HEK293 (cell line): ENCODE data around the gene SLC9A9.

Experiments
- CTCF ChIA-PET: fragments of 350-600 bp; formaldehyde crosslinking; extraction: SDS; loops from one replicate; lab custom pipeline; 2021; ENCODE audit warnings: antibody characterized with exemption; lab: Yijun Ruan, JAX
- POLR2A ChIA-PET: fragments of 300-600 bp; formaldehyde crosslinking; extraction: SDS; loops from one replicate; lab custom pipeline; 2020; ENCODE audit warnings: antibody characterized with exemption, inconsistent platforms; lab: Yijun Ruan, JAX
- H3K27ac ChIP-seq: fragments of 200-500 bp; sonication (Bioruptor generic); 2 replicates; pipeline ENCODE4 v1.5.1; 2014; ENCODE audit warnings: low read depth, low read length, control low read depth, inconsistent platforms; ENCODE audit errors: extremely low read depth
- H3K36me3 ChIP-seq, 2 experiments: fragments of 200-500 bp in 1 of 2; sonication (Bioruptor generic) in 1 of 2; 1 replicate in 1 of 2; 2 replicates in 1 of 2; pipeline ENCODE4 v1.5.1; 2014 to 2017; ENCODE audit warnings: inconsistent platforms in 2 of 2, low read length in 2 of 2; ENCODE audit not compliant: control insufficient read depth in 2 of 2, insufficient read depth in 1 of 2
- H3K4me1 ChIP-seq: fragments of 200-500 bp; sonication (Bioruptor generic); 2 replicates; pipeline ENCODE4 v1.5.1; 2014; ENCODE audit warnings: mild to moderate bottlenecking, low read length, inconsistent platforms; ENCODE audit not compliant: control insufficient read depth, insufficient read depth
- H3K4me3 ChIP-seq: 2 replicates; pipeline ENCODE4 v1.5.1; 2011; ENCODE audit warnings: low read depth, mild to moderate bottlenecking, control low read depth, low read length, moderate library complexity
- H3K9me3 ChIP-seq: fragments of 200-500 bp; sonication (Bioruptor generic); 2 replicates; pipeline ENCODE4 v1.5.1; 2014; ENCODE audit warnings: low read depth, low read length, inconsistent platforms; ENCODE audit not compliant: control insufficient read depth, insufficient read depth
- KLF7 ChIP-seq: fragments of 450-650 bp; formaldehyde crosslinking; IDR thresholded peaks from 2 replicates; pipeline ENCODE4 v1.5.1; 2016; ENCODE audit warnings: missing biosample characterization, missing genetic modification characterization, borderline replicate concordance
- OVOL3 ChIP-seq: fragments of 450-650 bp; formaldehyde crosslinking; IDR thresholded peaks from 2 replicates; pipeline ENCODE4 v1.5.1; 2016; ENCODE audit warnings: missing biosample characterization, missing genetic modification characterization
- ZBTB48 ChIP-seq: fragments of 450-650 bp; formaldehyde crosslinking; IDR thresholded peaks from 2 replicates; pipeline ENCODE4 v1.5.1; 2016; ENCODE audit warnings: missing biosample characterization, missing genetic modification characterization
- ZBTB8A ChIP-seq: fragments of 450-650 bp; formaldehyde crosslinking; IDR thresholded peaks from 2 replicates; pipeline ENCODE4 v1.5.1; 2016; ENCODE audit warnings: missing biosample characterization, missing genetic modification characterization
- ZNF121 ChIP-seq: fragments of 450-650 bp; formaldehyde crosslinking; IDR thresholded peaks from 2 replicates; pipeline ENCODE4 v1.5.1; 2016; ENCODE audit warnings: missing biosample characterization, missing genetic modification characterization
- ZNF16 ChIP-seq: fragments of 450-650 bp; formaldehyde crosslinking; IDR thresholded peaks from 2 replicates; pipeline ENCODE4 v1.5.1; 2016; ENCODE audit warnings: low read depth, missing biosample characterization, missing genetic modification characterization
- ZNF214 ChIP-seq: fragments of 450-650 bp; formaldehyde crosslinking; IDR thresholded peaks from 2 replicates; pipeline ENCODE4 v1.5.1; 2017; ENCODE audit warnings: missing biosample characterization, mild to moderate bottlenecking, missing genetic modification characterization, borderline replicate concordance
- ZNF223 ChIP-seq: fragments of 450-650 bp; formaldehyde crosslinking; IDR thresholded peaks from 2 replicates; pipeline ENCODE4 v1.5.1; 2016; ENCODE audit warnings: missing biosample characterization, missing genetic modification characterization
- ZNF426 ChIP-seq: fragments of 450-650 bp; formaldehyde crosslinking; IDR thresholded peaks from 2 replicates; pipeline ENCODE4 v1.5.1; 2017; ENCODE audit warnings: missing biosample characterization, missing genetic modification characterization, mild to moderate bottlenecking, inconsistent platforms, moderate library complexity
- ZNF629 ChIP-seq: fragments of 450-650 bp; formaldehyde crosslinking; IDR thresholded peaks from 2 replicates; pipeline ENCODE4 v1.5.1; 2017; ENCODE audit warnings: missing biosample characterization, missing genetic modification characterization
- ZNF707 ChIP-seq: fragments of 450-650 bp; formaldehyde crosslinking; IDR thresholded peaks from 2 replicates; pipeline ENCODE4 v1.5.1; 2016; ENCODE audit warnings: missing biosample characterization, missing genetic modification characterization
- ZNF791 ChIP-seq: fragments of 450-650 bp; formaldehyde crosslinking; IDR thresholded peaks from 2 replicates; pipeline ENCODE4 v1.5.1; 2016; ENCODE audit warnings: missing biosample characterization, missing genetic modification characterization
- TF ChIP-seq, protein P1 (sequence below): fragments of 450-650 bp; formaldehyde crosslinking; IDR thresholded peaks from 2 replicates; pipeline ENCODE4 v1.5.1; 2016; ENCODE audit warnings: missing biosample characterization, missing genetic modification characterization
- TF ChIP-seq, protein P2 (sequence below): fragments of 450-650 bp; formaldehyde crosslinking; IDR thresholded peaks from 2 replicates; pipeline ENCODE4 v1.5.1; 2016; ENCODE audit warnings: missing biosample characterization, missing genetic modification characterization
- TF ChIP-seq, protein P3 (sequence below): sonication (generic); formaldehyde crosslinking; IDR thresholded peaks from 2 replicates; pipeline ENCODE4 v1.8.1; 2022; ENCODE audit warnings: mild to moderate bottlenecking, moderate library complexity, missing genetic modification reagents
- TF ChIP-seq, protein P4 (sequence below): fragments of 450-650 bp; formaldehyde crosslinking; IDR thresholded peaks from 2 replicates; pipeline ENCODE4 v1.5.1; 2016; ENCODE audit warnings: missing biosample characterization, missing genetic modification characterization
- TF ChIP-seq, protein P5 (sequence below): IDR thresholded peaks from 2 replicates; pipeline ENCODE4 v1.6.1; 2011; ENCODE audit warnings: mild to moderate bottlenecking, low read depth, low read length, borderline replicate concordance

Gene SLC9A9

DNA sequence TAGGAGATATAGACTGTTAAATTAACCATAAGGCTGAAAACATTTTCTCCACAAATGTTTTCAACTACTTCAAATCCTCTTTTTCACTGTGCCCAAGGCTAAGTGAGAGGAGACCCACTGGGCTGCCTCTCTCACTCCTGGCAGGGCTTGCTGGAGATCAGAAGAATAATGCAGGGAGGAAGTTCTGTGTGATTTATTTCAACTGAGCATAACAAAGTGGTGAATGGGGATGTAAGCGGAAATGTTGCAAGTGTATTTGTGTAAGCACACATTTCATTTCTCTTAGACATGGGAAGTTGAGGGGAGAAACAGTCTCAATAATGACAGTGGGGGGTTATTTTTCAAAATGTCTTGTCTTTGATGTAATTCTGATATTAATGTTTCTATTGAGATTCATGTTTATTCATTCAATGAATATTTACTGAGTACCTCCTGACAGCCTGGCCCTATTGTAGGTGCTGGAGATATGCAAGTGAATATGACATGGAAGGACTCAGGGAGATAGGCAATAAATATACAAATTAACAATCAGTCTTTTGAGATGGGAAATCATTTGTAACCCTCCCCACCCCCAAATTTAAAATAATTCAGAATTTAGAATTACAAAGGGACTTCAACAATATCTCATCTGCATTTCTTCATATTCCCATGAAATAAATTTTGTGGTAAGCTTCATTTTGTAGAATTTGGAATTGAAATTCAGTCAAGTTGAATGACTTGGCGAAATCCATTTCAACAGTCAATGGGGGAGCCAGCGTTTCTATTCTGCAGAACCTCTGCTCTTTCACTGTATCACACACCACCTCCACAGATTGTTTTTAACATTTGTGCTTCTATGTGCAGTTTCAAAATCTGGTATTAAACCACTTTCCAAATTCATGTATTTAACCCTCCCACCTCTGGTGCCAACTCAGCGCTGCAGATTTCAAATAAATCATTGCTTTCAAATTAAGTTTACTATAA lies 247.2 kb downstream of the SLC9A9 start (continued):
- TF ChIP-seq, protein P1, sequence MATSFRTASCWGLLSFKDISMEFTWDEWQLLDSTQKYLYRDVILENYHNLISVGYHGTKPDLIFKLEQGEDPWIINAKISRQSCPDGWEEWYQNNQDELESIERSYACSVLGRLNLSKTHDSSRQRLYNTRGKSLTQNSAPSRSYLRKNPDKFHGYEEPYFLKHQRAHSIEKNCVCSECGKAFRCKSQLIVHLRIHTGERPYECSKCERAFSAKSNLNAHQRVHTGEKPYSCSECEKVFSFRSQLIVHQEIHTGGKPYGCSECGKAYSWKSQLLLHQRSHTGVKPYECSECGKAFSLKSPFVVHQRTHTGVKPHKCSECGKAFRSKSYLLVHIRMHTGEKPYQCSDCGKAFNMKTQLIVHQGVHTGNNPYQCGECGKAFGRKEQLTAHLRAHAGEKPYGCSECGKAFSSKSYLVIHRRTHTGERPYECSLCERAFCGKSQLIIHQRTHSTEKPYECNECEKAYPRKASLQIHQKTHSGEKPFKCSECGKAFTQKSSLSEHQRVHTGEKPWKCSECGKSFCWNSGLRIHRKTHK (tag by site-specific recombination), result no peak

DNA sequence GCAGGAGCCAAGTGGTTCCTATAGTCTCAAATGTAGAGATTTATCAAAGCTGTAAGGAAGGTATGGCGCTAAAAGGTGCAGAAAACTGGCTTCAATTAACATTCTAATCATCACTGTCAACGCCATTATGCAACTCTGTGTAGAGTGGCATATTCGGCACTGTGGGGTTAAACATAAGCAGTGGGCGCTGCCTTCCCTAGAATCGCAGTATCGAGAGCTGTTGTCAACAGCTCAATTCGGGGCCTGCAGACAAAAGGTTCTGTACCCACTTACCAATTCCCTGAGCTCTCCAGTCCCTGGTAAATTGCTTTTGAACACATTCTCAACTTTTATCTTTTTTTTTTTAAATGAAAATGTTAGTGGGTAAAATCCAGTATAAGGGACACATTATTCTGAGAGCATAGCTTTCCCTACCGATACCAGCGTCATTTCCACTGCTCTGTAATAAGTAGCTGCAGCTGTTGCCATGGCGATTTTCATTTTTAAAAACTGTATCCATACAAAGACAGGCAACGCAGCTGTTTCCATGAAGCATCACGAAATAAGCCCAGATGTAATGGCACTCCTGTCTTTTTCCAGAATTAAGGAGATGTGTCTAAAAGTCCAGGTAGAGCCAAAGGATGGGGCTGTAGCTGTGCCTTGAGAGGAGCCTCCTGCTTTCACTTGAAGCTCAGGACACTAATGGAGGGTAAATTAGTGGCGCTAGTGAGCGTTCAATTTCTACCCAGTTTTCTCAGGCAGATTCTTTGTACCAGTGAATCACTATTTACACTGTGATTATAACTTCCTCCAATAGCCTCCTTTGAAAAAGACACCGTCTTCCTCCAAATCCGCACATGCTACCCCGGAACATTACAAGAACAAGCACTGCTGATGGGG lies 250.3 kb downstream of the SLC9A9 start:
- Histone ChIP-seq H3K36me3 (no peaks in the 10 kb centered on the region), H3K4me3 (no peak overlapping the region), H3K27ac (no peak overlapping the region), H3K9me3 (no peaks in the 10 kb centered on the region), H3K4me1 (no peaks in the 10 kb centered on the region)
- TF ChIP-seq ZNF214 (tag by site-specific recombination) (no peak), KLF7 (no peak), OVOL3 (no peak)
- TF ChIP-seq, protein P2, sequence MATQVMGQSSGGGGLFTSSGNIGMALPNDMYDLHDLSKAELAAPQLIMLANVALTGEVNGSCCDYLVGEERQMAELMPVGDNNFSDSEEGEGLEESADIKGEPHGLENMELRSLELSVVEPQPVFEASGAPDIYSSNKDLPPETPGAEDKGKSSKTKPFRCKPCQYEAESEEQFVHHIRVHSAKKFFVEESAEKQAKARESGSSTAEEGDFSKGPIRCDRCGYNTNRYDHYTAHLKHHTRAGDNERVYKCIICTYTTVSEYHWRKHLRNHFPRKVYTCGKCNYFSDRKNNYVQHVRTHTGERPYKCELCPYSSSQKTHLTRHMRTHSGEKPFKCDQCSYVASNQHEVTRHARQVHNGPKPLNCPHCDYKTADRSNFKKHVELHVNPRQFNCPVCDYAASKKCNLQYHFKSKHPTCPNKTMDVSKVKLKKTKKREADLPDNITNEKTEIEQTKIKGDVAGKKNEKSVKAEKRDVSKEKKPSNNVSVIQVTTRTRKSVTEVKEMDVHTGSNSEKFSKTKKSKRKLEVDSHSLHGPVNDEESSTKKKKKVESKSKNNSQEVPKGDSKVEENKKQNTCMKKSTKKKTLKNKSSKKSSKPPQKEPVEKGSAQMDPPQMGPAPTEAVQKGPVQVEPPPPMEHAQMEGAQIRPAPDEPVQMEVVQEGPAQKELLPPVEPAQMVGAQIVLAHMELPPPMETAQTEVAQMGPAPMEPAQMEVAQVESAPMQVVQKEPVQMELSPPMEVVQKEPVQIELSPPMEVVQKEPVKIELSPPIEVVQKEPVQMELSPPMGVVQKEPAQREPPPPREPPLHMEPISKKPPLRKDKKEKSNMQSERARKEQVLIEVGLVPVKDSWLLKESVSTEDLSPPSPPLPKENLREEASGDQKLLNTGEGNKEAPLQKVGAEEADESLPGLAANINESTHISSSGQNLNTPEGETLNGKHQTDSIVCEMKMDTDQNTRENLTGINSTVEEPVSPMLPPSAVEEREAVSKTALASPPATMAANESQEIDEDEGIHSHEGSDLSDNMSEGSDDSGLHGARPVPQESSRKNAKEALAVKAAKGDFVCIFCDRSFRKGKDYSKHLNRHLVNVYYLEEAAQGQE (tag by site-specific recombination), result no peak
- TF ChIP-seq, protein P3, sequence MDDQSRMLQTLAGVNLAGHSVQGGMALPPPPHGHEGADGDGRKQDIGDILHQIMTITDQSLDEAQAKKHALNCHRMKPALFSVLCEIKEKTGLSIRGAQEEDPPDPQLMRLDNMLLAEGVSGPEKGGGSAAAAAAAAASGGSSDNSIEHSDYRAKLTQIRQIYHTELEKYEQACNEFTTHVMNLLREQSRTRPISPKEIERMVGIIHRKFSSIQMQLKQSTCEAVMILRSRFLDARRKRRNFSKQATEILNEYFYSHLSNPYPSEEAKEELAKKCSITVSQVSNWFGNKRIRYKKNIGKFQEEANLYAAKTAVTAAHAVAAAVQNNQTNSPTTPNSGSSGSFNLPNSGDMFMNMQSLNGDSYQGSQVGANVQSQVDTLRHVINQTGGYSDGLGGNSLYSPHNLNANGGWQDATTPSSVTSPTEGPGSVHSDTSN (CRISPR knock-in tag), result no peak
- POLR2A ChIA-PET, result no interaction called here
- CTCF ChIA-PET, result no interaction called here

DNA sequence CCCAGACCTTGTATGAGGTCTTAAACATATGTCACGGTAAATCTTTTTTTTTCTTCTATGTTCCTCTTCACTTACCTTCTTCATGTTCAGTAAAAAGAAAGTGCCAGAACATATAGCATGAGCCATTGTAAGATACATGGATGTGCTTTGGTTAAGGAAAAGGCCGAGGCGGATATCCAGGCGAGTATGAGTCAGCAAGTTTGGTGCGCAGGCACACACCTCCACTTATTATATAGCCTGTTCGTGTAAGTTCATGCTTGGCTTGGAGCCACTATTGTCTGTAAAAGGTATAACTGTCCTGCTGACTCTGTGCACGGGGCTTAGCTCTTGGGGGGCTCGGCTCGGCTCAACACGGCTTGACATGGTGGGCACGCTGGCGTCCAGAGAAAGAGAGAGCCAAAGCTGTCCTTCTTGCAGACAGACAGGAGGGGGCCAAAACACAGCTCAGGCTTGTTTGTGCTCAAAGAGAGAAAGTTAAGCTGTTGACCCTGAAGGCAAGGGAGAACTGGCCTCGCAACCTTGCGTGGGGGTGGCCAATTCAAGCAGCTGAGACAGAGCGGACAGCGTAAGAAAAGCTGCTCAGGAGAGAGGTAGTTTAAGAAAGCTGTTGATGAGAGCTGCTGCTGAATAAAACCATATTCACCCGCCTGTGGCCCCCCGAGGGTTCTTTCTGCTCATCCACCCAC lies 251.2 kb downstream of the SLC9A9 start:
- no peak overlapping the region for H3K27ac ChIP-seq
- no peak overlapping the region for H3K4me3 ChIP-seq
- no peaks in the 10 kb centered on the region for H3K36me3 ChIP-seq
- POLR2A ChIA-PET, result no interaction called here
- H3K9me3 ChIP-seq, result no peaks in the 10 kb centered on the region
- CTCF ChIA-PET, result interaction anchor here (0.6 kb wide), 1 partner anchor 1498 kb away, joined by 3 read pairs; no protein-coding TSS in a partner anchor
- H3K4me1 ChIP-seq, result no peaks in the 10 kb centered on the region
- no peak for TF ChIP-seq ZBTB48 (tag by site-specific recombination)
- no peak for TF ChIP-seq ZNF707
- TF ChIP-seq ZBTB8A (tag by site-specific recombination), result no peak
- no peak for TF ChIP-seq OVOL3
- TF ChIP-seq ZNF791 (tag by site-specific recombination), result no peak
- no peak for TF ChIP-seq ZNF223
- TF ChIP-seq ZNF16, result no peak
- TF ChIP-seq, protein P4, sequence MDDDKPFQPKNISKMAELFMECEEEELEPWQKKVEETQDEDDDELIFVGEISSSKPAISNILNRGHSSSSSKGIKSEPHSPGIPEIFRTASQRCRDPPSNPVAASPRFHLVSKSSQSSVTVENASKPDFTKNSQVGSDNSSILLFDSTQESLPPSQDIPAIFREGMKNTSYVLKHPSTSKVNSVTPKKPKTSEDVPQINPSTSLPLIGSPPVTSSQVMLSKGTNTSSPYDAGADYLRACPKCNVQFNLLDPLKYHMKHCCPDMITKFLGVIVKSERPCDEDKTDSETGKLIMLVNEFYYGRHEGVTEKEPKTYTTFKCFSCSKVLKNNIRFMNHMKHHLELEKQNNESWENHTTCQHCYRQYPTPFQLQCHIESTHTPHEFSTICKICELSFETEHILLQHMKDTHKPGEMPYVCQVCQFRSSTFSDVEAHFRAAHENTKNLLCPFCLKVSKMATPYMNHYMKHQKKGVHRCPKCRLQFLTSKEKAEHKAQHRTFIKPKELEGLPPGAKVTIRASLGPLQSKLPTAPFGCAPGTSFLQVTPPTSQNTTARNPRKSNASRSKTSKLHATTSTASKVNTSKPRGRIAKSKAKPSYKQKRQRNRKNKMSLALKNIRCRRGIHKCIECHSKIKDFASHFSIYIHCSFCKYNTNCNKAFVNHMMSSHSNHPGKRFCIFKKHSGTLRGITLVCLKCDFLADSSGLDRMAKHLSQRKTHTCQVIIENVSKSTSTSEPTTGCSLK (tag by site-specific recombination), result no peak
- TF ChIP-seq ZNF426, result no peak
- TF ChIP-seq, protein P5, sequence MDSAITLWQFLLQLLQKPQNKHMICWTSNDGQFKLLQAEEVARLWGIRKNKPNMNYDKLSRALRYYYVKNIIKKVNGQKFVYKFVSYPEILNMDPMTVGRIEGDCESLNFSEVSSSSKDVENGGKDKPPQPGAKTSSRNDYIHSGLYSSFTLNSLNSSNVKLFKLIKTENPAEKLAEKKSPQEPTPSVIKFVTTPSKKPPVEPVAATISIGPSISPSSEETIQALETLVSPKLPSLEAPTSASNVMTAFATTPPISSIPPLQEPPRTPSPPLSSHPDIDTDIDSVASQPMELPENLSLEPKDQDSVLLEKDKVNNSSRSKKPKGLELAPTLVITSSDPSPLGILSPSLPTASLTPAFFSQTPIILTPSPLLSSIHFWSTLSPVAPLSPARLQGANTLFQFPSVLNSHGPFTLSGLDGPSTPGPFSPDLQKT, result no peak
- TF ChIP-seq ZNF629, result no peak
- TF ChIP-seq ZNF121 (tag by site-specific recombination), result no peak
